VCaP (cell line): ENCODE measurements around the gene DNAJC4.

Experiments used
- H3K27ac ChIP-seq: fragments of 450-650 bp; 2 replicates; pipeline ENCODE4 v1.5.1; 2017
- TF ChIP-seq, protein P1 (sequence below): fragments of 450-650 bp; conservative IDR thresholded peaks from 2 replicates; pipeline ENCODE4 v1.5.1; 2017; ENCODE audit warnings: mild to moderate bottlenecking, moderate library complexity

The DNAJC4 gene

GRCh38 chr11:64230171-64230984, at the start of gene DNAJC4:
DNAJC4 (plus strand) TSS chr11:64230548; CDS start chr11:64230855, 307 bp downstream.
- H3K27ac ChIP-seq: peak within 1 kb of the TSS; percentile 94
- TF ChIP-seq, protein P1, sequence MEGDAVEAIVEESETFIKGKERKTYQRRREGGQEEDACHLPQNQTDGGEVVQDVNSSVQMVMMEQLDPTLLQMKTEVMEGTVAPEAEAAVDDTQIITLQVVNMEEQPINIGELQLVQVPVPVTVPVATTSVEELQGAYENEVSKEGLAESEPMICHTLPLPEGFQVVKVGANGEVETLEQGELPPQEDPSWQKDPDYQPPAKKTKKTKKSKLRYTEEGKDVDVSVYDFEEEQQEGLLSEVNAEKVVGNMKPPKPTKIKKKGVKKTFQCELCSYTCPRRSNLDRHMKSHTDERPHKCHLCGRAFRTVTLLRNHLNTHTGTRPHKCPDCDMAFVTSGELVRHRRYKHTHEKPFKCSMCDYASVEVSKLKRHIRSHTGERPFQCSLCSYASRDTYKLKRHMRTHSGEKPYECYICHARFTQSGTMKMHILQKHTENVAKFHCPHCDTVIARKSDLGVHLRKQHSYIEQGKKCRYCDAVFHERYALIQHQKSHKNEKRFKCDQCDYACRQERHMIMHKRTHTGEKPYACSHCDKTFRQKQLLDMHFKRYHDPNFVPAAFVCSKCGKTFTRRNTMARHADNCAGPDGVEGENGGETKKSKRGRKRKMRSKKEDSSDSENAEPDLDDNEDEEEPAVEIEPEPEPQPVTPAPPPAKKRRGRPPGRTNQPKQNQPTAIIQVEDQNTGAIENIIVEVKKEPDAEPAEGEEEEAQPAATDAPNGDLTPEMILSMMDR: no peak; the same call in 1 of the 2 replicates

DNA sequence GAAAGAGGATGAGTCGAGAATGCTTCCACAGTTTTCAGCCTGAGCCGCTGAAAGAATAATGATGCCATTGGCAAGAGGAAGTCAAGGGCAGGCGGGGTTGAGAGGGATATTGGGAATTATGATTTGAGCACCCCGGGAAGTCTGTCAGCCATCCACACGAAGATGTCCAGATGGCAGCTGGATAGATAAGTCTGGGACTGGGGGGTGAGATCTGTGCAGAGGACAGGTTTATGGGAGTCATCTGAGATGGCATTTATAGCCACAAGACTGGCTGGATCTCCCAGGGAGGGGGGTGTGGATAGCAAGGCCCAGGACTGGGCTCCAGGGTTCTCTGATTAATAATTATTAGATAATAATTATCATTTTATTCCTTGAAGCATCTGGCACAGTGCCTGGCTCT, 49.5 kb upstream of the DNAJC4 start:
- TF ChIP-seq, protein P1: no peak
- H3K27ac ChIP-seq: peak overlapping the region; percentile 15; the same call in 1 of the 2 replicates

- peak overlapping the region; percentile 15 for H3K27ac ChIP-seq
- TF ChIP-seq, protein P1: no peak
Measured at GRCh38 chr11:64181506-64182411, 48.6 kb upstream of the DNAJC4 start.

DNA sequence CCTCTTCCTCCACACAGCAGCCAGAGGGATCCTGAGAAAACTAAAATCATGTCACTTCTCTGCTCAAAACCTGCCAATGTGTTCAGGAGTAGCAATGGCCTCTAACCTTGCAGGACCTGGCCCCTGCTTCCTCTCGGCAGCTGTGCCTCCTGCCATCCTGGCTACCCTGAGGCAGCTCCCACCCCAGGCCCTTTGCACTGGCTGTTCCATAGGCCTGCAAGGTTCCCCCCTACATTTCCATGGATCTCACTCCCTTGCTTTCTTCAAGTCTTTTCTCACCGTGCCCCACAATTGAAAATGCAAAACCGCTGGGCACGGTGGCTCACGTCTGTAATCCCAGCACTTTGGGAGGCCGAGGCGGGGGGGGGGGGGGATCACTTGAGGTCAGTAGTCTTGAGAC, 46.5 kb upstream of the DNAJC4 start:
- TF ChIP-seq, protein P1: no peak
- no peak overlapping the region for H3K27ac ChIP-seq

DNA sequence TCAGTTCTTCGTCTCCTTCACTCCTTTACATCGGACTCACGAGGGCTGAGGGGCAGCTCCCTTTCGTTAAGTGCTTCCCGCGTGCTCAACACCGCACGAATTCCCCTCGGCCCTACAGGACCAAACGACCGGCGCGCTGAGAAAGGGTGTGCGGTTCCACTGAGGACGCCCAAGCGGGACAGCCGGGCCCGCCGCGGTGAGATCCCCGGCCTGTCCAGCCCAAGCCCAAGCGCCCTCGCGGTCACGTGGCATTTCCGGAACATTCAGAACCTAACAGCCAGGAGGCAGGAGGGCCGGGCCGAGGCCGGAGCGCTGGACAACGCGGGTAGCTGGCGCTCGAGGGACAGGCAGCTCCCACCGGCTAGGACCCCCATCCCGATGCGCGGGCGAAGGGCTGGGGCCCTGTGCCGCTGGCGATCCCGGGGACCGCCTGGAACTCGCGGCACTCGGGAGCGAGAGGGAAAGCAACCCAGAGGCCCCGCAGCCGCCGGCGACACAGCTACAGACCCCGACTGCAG, 45.1 kb upstream of the DNAJC4 start:
- no peak overlapping the region for H3K27ac ChIP-seq
- TF ChIP-seq, protein P1: no peak; the same call in 1 of the 2 replicates

DNA sequence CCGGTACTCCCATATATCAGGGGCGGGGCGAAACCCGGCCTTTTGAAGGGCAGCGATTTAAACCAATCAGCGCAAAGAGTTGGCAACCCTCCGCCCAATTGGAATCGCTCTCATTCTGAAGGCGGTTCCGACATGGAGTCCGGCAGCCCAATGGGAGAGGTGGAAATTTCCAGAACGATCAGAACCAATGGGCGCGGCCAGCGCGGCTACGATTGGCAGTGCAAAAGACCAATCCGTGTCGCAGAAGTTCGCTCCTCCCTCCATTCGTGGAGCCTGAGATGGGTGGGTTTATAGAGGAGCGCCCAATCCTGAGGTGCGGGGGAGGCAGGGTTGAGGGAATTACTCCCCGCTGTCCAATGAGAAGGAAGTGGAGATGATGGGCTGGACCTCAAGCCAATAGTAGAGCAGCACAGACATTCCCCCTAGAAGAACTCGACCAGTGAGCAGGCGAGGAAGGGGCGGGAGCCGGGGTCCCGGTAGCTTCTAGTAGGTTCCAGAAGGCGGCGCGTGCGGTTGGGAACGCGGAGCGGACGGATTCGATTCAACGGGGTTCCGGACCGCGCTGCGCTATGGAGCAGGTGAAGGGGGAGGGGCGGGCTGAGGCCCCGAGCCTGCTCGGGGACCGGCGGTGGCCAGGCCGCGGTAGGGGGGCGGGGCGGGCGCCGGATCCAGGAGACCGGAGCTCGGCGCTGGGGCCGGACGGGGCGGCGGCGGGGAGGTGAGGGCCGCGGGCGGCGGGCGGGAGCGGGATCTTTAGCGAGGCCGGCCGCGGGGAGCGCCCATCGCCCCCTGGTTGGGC, 44.5 kb upstream of the DNAJC4 start, which contains the start of gene STIP1:
TSS of gene STIP1 (plus strand) at position 479 of the 799 bp plus-strand sequence. CDS start at position 570, 91 bp downstream.
- H3K27ac ChIP-seq: no peak within 1 kb of the TSS
- TF ChIP-seq, protein P1: peak; percentile 76
